Measurements from ENCODE around the gene MCF2L2. TPM values are rescaled to one million over a fixed set of nuclear protein-coding genes. Genes with fewer than 3 reads are reported as not detected.

The MCF2L2 gene
- total and polyA plus RNA-seq, 9 of the 15 experiments (the other 6 are each of a cell fraction or from before 2014, with no cell fraction given), result 0.56 to 4.2 (median 3.0) TPM

- no peak for TF ChIP-seq DLX4 (CRISPR knock-in tag; IDR thresholded peaks at IDR 0.05)
- TF ChIP-seq NFXL1 (CRISPR knock-in tag; IDR thresholded peaks at IDR 0.05), result 0 out of 2 replicates have a peak, but pooled peaks have one; percentile 34
- peak; percentile 84 for TF ChIP-seq ZNF24 (IDR thresholded peaks at IDR 0.05)
- TF ChIP-seq ZNF639 (CRISPR knock-in tag; conservative IDR thresholded peaks at IDR 0.05 in 1 of 2, IDR thresholded peaks at IDR 0.05 in 1 of 2), result peak in 1 of 2 experiments; percentile 28; a peak in 1 of 4 replicates
- no peak for TF ChIP-seq ERF (CRISPR knock-in tag; IDR thresholded peaks at IDR 0.05)
- TF ChIP-seq JUND (IDR thresholded peaks at IDR 0.05; ENCODE audit: borderline replicate concordance, low read depth, low read length), result peak; percentile 48; the same call in 1 of the 2 replicates
- TF ChIP-seq JUND (tag; IDR thresholded peaks at IDR 0.05; ENCODE audit: borderline replicate concordance, low read depth, low read length), result no peak
- peak; percentile 74; the same call in 1 of the 2 replicates for TF ChIP-seq ATF7 (IDR thresholded peaks at IDR 0.05)
- no peak for TF ChIP-seq ZBTB34 (CRISPR knock-in tag; IDR thresholded peaks at IDR 0.05)
- no peak for TF ChIP-seq ZNF121 (CRISPR knock-in tag; conservative IDR thresholded peaks at IDR 0.05)
- no peak for TF ChIP-seq ATF1 (CRISPR knock-in tag; IDR thresholded peaks at IDR 0.05)
- TF ChIP-seq ATF1 (tag; IDR thresholded peaks at IDR 0.05), result peak; percentile 64
- peak; percentile 55; the same call in 1 of the 2 replicates for TF ChIP-seq ZNF175 (CRISPR knock-in tag; IDR thresholded peaks at IDR 0.05; ENCODE audit: low read depth)
These were observed 142.5 kb downstream of the MCF2L2 start (continued) for GRCh38 chr3:183285828-183286457.
